ENCODE measurements around the gene MRPS22.
"Not testable (repeated sequence)": the region's sequence is repeated elsewhere in the genome, so short reads cannot be mapped to it uniquely, and the experiment has no call there.

The MRPS22 gene

GRCh38 chr3:139334675-139335074 is 9.1 kb upstream of the MRPS22 start:
- H3K4me1 ChIP-seq (ENCODE audit: control insufficient read depth, insufficient read depth, low read length); H3K4me3 ChIP-seq (ENCODE audit: low read length); DNase-seq (ENCODE audit: low read depth, low spot score); H3K9me3 ChIP-seq (ENCODE audit: control insufficient read depth, insufficient read depth, low read length); H3K27ac ChIP-seq (ENCODE audit: low read length); H3K27me3 ChIP-seq (ENCODE audit: control insufficient read depth, insufficient read depth, low read length); H3K36me3 ChIP-seq (ENCODE audit: control insufficient read depth, insufficient read depth, low read length): not testable (repeated sequence)
- no CpG with 5 or more reads among the region's 1 CpG for WGBS (ENCODE audit: insufficient coverage, insufficient read length)

- Histone ChIP-seq H3K4me1 (ENCODE audit: control insufficient read depth, insufficient read depth, low read length) (no peaks in the 10 kb centered on the region), H3K36me3 (ENCODE audit: control insufficient read depth, insufficient read depth, low read length) (no peaks in the 10 kb centered on the region), H3K27me3 (ENCODE audit: control insufficient read depth, insufficient read depth, low read length) (no peaks in the 10 kb centered on the region), H3K27ac (ENCODE audit: low read length) (no peak overlapping the region), H3K9me3 (ENCODE audit: control insufficient read depth, insufficient read depth, low read length) (no peaks in the 10 kb centered on the region), H3K4me3 (ENCODE audit: low read length) (no peak overlapping the region)
- WGBS (ENCODE audit: insufficient coverage, insufficient read length) = no CpG with 5 or more reads among the region's 4 CpGs
- no peak for DNase-seq (ENCODE audit: low read depth, low spot score)
These were observed 5.4 kb upstream of the MRPS22 start for GRCh38 chr3:139338405-139338804.

DNA sequence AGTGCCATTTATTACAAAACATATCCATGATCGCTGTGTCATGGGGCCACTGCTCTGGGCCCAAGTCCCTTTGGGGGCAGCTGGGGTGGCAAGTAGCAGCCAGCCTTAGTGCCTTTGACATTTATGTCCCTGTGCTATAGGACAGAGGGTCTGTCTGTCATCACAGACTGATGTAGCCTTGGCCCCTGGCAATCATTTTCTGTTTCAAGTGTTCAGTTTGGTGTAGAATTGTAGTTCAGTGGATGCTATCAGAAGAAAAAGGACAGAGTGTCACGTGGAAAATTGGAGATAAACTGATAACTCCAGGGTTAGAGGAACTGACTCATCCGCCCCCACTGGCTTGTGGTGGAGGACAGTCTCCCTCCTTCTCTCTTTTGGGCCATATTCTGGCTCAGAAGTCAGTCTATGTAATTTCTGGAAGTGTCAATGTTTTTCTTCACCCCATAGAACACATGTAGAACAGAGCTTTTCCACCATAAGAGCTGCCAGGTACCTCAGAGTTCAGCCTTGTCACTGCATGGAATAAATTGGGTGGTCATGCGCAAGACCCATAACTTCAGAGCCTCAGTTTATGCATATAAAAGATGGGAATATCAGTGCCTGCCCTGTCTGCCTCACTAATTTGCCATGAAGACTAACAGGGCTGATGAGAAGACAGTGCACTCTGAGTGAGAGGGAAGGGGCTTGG is 4.5 kb upstream of the MRPS22 start:
- H3K27me3 ChIP-seq (ENCODE audit: control insufficient read depth, insufficient read depth, low read length) = no peaks in the 10 kb centered on the region
- no peaks in the 10 kb centered on the region for H3K9me3 ChIP-seq (ENCODE audit: control insufficient read depth, insufficient read depth, low read length)
- no CpG with 5 or more reads among the region's 4 CpGs for WGBS (ENCODE audit: insufficient coverage, insufficient read length)
- DNase-seq (ENCODE audit: low read depth, low spot score) = no peak
- H3K4me1 ChIP-seq (ENCODE audit: control insufficient read depth, insufficient read depth, low read length) = no peaks in the 10 kb centered on the region
- H3K36me3 ChIP-seq (ENCODE audit: control insufficient read depth, insufficient read depth, low read length) = no peaks in the 10 kb centered on the region
- H3K4me3 ChIP-seq (ENCODE audit: low read length) = no peak overlapping the region
- no peak overlapping the region for H3K27ac ChIP-seq (ENCODE audit: low read length)

- no peaks in the 10 kb centered on the region for H3K36me3 ChIP-seq (ENCODE audit: control insufficient read depth, insufficient read depth, low read length)
- no peaks in the 10 kb centered on the region for H3K4me1 ChIP-seq (ENCODE audit: control insufficient read depth, insufficient read depth, low read length)
- no peak overlapping the region for H3K4me3 ChIP-seq (ENCODE audit: low read length)
- H3K9me3 ChIP-seq (ENCODE audit: control insufficient read depth, insufficient read depth, low read length) = no peaks in the 10 kb centered on the region
- DNase-seq (ENCODE audit: low read depth, low spot score) = no peak
- no peak overlapping the region for H3K27ac ChIP-seq (ENCODE audit: low read length)
- no peaks in the 10 kb centered on the region for H3K27me3 ChIP-seq (ENCODE audit: control insufficient read depth, insufficient read depth, low read length)
These were observed 3.0 kb upstream of the MRPS22 start for GRCh38 chr3:139340784-139341183.

- H3K36me3 ChIP-seq (ENCODE audit: control insufficient read depth, insufficient read depth, low read length) = no peaks in the 10 kb centered on the region
These were observed 1.8 kb upstream of the MRPS22 start for GRCh38 chr3:139342054-139342453.

DNA sequence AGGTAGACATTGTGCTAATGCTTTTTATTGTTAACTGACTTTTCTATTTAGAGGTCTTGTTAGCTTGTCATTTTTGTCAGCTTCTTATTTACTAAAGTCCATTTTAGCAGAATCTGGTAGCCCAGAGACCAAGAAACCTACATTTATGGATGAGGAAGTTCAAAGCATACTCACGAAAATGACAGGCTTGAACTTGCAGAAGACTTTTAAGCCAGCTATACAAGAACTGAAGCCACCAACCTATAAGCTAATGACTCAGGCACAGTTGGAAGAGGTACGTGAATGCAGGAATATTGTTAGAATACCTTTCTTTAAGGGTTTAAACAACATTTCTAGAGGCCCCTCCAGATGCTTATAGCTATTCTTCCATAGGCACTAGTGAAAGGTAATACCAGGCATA is 3.0 kb downstream of the MRPS22 start:
- H3K36me3 ChIP-seq (ENCODE audit: control insufficient read depth, insufficient read depth, low read length) = peaks cover 5% of the 10 kb centered on the region; the same call in 1 of the 2 replicates
- no peak overlapping the region for H3K27ac ChIP-seq (ENCODE audit: low read length)
- no peak for DNase-seq (ENCODE audit: low read depth, low spot score)
- no peaks in the 10 kb centered on the region for H3K9me3 ChIP-seq (ENCODE audit: control insufficient read depth, insufficient read depth, low read length)
- H3K4me1 ChIP-seq (ENCODE audit: control insufficient read depth, insufficient read depth, low read length) = no peaks in the 10 kb centered on the region
- H3K4me3 ChIP-seq (ENCODE audit: low read length) = no peak overlapping the region
- no peaks in the 10 kb centered on the region for H3K27me3 ChIP-seq (ENCODE audit: control insufficient read depth, insufficient read depth, low read length)
- no CpG with 5 or more reads among the region's 2 CpGs for WGBS (ENCODE audit: insufficient coverage, insufficient read length)

More at GRCh38 chr3:139342054-139342453, 1.8 kb upstream of the MRPS22 start:
- Histone ChIP-seq H3K27me3 (ENCODE audit: control insufficient read depth, insufficient read depth, low read length) (no peaks in the 10 kb centered on the region), H3K9me3 (ENCODE audit: control insufficient read depth, insufficient read depth, low read length) (no peaks in the 10 kb centered on the region), H3K27ac (ENCODE audit: low read length) (no peak overlapping the region), H3K4me3 (ENCODE audit: low read length) (no peak overlapping the region), H3K4me1 (ENCODE audit: control insufficient read depth, insufficient read depth, low read length) (no peaks in the 10 kb centered on the region)
- no peak for DNase-seq (ENCODE audit: low read depth, low spot score)

DNA sequence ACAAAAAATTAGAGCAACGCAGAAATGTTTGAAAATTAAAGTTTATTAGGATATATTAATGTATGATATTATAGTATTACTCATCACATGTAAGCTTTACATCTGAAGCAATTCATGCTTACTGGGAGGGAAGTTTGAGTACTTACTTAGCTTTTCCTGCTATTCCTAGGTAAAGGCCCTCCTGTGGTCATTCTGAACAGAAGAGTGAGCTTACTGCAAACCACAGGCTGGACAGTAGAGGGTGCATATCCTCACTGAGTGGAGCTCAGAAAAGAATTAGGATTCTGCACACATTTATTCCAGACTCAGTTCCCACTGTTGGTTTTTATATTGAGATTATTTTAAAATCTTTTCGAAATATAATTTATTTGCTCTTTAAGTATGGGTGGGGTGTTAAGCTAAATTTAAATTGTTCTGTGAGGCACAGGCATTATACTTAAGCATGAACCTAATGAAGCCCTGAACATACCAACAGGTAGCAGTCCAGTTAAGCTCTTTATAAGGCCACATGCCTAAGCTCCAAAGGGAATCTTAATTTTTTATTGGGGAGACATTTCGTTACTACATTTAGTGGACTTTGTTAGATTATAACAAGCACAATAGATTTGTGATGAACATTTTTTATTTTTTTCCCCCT is 10.2 kb downstream of the MRPS22 start:
- H3K36me3 ChIP-seq (ENCODE audit: control insufficient read depth, insufficient read depth, low read length) = peaks cover 24% of the 10 kb centered on the region
- 100% methylated on average over 1 of the region's 3 CpGs for WGBS (ENCODE audit: insufficient coverage, insufficient read length)
- no peaks in the 10 kb centered on the region for H3K9me3 ChIP-seq (ENCODE audit: control insufficient read depth, insufficient read depth, low read length)
- H3K27ac ChIP-seq (ENCODE audit: low read length) = no peak overlapping the region
- no peak overlapping the region for H3K4me3 ChIP-seq (ENCODE audit: low read length)
- DNase-seq (ENCODE audit: low read depth, low spot score) = no peak
- H3K27me3 ChIP-seq (ENCODE audit: control insufficient read depth, insufficient read depth, low read length) = no peaks in the 10 kb centered on the region
- no peaks in the 10 kb centered on the region for H3K4me1 ChIP-seq (ENCODE audit: control insufficient read depth, insufficient read depth, low read length)

GRCh38 chr3:139354661-139355060 is 10.8 kb downstream of the MRPS22 start:
- H3K9me3 ChIP-seq (ENCODE audit: control insufficient read depth, insufficient read depth, low read length) = no peaks in the 10 kb centered on the region
- H3K4me3 ChIP-seq (ENCODE audit: low read length) = no peak overlapping the region
- peaks cover 24% of the 10 kb centered on the region for H3K36me3 ChIP-seq (ENCODE audit: control insufficient read depth, insufficient read depth, low read length)
- H3K27ac ChIP-seq (ENCODE audit: low read length) = no peak overlapping the region
- H3K27me3 ChIP-seq (ENCODE audit: control insufficient read depth, insufficient read depth, low read length) = no peaks in the 10 kb centered on the region
- no peaks in the 10 kb centered on the region for H3K4me1 ChIP-seq (ENCODE audit: control insufficient read depth, insufficient read depth, low read length)
- no CpG with 5 or more reads among the region's 4 CpGs for WGBS (ENCODE audit: insufficient coverage, insufficient read length)
- no peak for DNase-seq (ENCODE audit: low read depth, low spot score)

GRCh38 chr3:139355476-139355875 is 11.7 kb downstream of the MRPS22 start:
- Histone ChIP-seq H3K4me3 (ENCODE audit: low read length) (no peak overlapping the region), H3K27me3 (ENCODE audit: control insufficient read depth, insufficient read depth, low read length) (no peaks in the 10 kb centered on the region), H3K27ac (ENCODE audit: low read length) (no peak overlapping the region), H3K4me1 (ENCODE audit: control insufficient read depth, insufficient read depth, low read length) (no peaks in the 10 kb centered on the region), H3K36me3 (ENCODE audit: control insufficient read depth, insufficient read depth, low read length) (peaks cover 24% of the 10 kb centered on the region), H3K9me3 (ENCODE audit: control insufficient read depth, insufficient read depth, low read length) (no peaks in the 10 kb centered on the region)
- WGBS (ENCODE audit: insufficient coverage, insufficient read length) = no CpG with 5 or more reads among the region's 4 CpGs
- DNase-seq (ENCODE audit: low read depth, low spot score) = no peak

DNA sequence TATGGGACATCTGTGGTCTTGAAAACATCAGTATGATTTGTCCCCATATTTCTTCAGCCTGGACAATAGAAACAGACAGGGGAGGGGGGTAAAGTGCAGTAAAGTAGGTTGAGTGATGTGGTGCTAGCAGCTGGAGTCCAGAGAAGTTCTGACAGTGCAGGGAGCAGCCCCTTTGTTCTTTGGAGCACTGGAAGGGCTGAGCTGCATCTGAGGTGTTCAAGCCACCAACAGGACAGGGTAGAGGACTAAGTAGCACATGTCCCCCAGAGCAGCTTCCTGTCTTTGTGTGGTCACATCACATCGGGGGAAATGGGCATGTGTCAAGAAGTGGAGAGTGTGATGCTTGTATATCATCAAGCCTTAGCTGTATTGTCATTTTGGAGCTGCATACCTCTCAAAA is 12.1 kb downstream of the MRPS22 start:
- Histone ChIP-seq H3K27me3 (ENCODE audit: control insufficient read depth, insufficient read depth, low read length) (no peaks in the 10 kb centered on the region), H3K27ac (ENCODE audit: low read length) (no peak overlapping the region), H3K4me3 (ENCODE audit: low read length) (no peak overlapping the region), H3K4me1 (ENCODE audit: control insufficient read depth, insufficient read depth, low read length) (no peaks in the 10 kb centered on the region), H3K36me3 (ENCODE audit: control insufficient read depth, insufficient read depth, low read length) (peaks cover 21% of the 10 kb centered on the region), H3K9me3 (ENCODE audit: control insufficient read depth, insufficient read depth, low read length) (no peaks in the 10 kb centered on the region)
- no CpG with 5 or more reads among the region's 1 CpG for WGBS (ENCODE audit: insufficient coverage, insufficient read length)
- no peak for DNase-seq (ENCODE audit: low read depth, low spot score)

DNA sequence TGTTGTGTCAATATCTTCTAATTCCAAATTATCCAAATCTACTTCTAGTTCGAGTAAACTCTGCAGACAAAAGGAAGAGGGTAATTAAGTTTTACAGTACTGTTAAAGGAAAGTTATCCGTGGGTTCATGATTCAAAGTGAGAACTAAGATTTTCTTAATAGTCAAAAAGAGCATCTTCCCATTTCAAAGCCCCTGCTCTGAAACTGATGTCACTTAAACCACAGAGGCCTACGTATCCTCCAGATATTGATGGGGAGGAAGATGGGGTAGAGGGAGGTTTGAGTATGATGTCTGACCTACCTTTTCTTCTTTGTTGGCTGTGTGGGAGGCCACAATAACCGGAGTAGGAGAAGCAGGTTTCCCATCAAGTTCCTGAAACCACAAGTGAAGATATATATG is 14.1 kb downstream of the MRPS22 start:
- H3K4me1 ChIP-seq (ENCODE audit: control insufficient read depth, insufficient read depth, low read length) = no peaks in the 10 kb centered on the region
- no peak for DNase-seq (ENCODE audit: low read depth, low spot score)
- H3K27ac ChIP-seq (ENCODE audit: low read length) = no peak overlapping the region
- H3K36me3 ChIP-seq (ENCODE audit: control insufficient read depth, insufficient read depth, low read length) = peaks cover 21% of the 10 kb centered on the region
- no peak overlapping the region for H3K4me3 ChIP-seq (ENCODE audit: low read length)
- no CpG with 5 or more reads among the region's 4 CpGs for WGBS (ENCODE audit: insufficient coverage, insufficient read length)
- no peaks in the 10 kb centered on the region for H3K9me3 ChIP-seq (ENCODE audit: control insufficient read depth, insufficient read depth, low read length)
- H3K27me3 ChIP-seq (ENCODE audit: control insufficient read depth, insufficient read depth, low read length) = no peaks in the 10 kb centered on the region
